CD4-positive, alpha-beta memory T cell (primary cell): ENCODE results near the gene ANXA9. TPM values are rescaled to one million over a fixed set of nuclear protein-coding genes. Genes with fewer than 3 reads are reported as not detected.
A peak's percentile ranks its signal among the peaks of the same experiment; 100 is the strongest.

ENCODE experiments used
- CTCF ChIA-PET: fragments of 350-600 bp; sonication (Branson Sonifier 250); formaldehyde crosslinking; loops from one replicate; lab custom pipeline; 2021; ENCODE audit warnings: inconsistent platforms; ENCODE audit not compliant: partially characterized antibody; lab: Charles Lee
- POLR2A ChIA-PET: fragments of 350-600 bp; sonication (Branson Sonifier 250); formaldehyde crosslinking; loops from one replicate; lab custom pipeline; 2021; ENCODE audit not compliant: partially characterized antibody; lab: Charles Lee
- DNase-seq, 5 donors: peaks; one replicate each; pipeline versions ENCODE4 v3.0.0 to v3.0.0-alpha.2; 2020 to 2022; ENCODE audit warnings: mixed read lengths in 1 of 5
- H3K27ac ChIP-seq: one replicate; pipeline ENCODE4 v1.7.0; 2013; ENCODE audit warnings: low read depth, low read length
- H3K27me3 ChIP-seq: 2 replicates; pipeline ENCODE4 v1.7.0; 2013; ENCODE audit warnings: mild to moderate bottlenecking, low read length, moderate library complexity; ENCODE audit not compliant: insufficient read depth
- H3K36me3 ChIP-seq: 2 replicates; pipeline ENCODE4 v1.7.0; 2013; ENCODE audit warnings: mild to moderate bottlenecking, low read length, moderate library complexity; ENCODE audit not compliant: insufficient read depth
- H3K4me1 ChIP-seq: 2 replicates; pipeline ENCODE4 v1.7.0; 2013; ENCODE audit warnings: mild to moderate bottlenecking, low read length, moderate library complexity; ENCODE audit not compliant: insufficient read depth
- H3K4me3 ChIP-seq, 2 donors: one replicate each; pipeline ENCODE4 v1.7.0; 2013; ENCODE audit warnings: low read length in 2 of 2, mild to moderate bottlenecking in 1 of 2
- H3K9me3 ChIP-seq, 2 donors: one replicate each; pipeline ENCODE4 v1.7.0; 2013; ENCODE audit warnings: low read length in 2 of 2, control low read depth in 1 of 2; ENCODE audit not compliant: control insufficient read depth in 1 of 2
- H3K27ac Mint-ChIP-seq, 7 donors: one replicate each; pipeline ENCODE4 v1.8.0; 2020 to 2021; ENCODE audit warnings: mixed read lengths in 7 of 7, mild to moderate bottlenecking in 6 of 7, inconsistent platforms in 3 of 7, moderate library complexity in 3 of 7
- H3K27me3 Mint-ChIP-seq, 2 donors: one replicate each; pipeline ENCODE4 v1.8.0; 2020 to 2021; ENCODE audit warnings: mixed read lengths in 2 of 2
- H3K36me3 Mint-ChIP-seq, 2 donors: one replicate each; pipeline ENCODE4 v1.8.0; 2020 to 2021; ENCODE audit warnings: mixed read lengths in 2 of 2, inconsistent platforms in 1 of 2, mild to moderate bottlenecking in 1 of 2
- H3K4me1 Mint-ChIP-seq, 4 donors: one replicate each; pipeline ENCODE4 v1.8.0; 2020 to 2021; ENCODE audit warnings: mixed read lengths in 4 of 4, mild to moderate bottlenecking in 1 of 4
- H3K4me3 Mint-ChIP-seq, 8 donors: one replicate each; pipeline ENCODE4 v1.8.0; 2020 to 2021; ENCODE audit warnings: mixed read lengths in 8 of 8, mild to moderate bottlenecking in 7 of 8, moderate library complexity in 6 of 8, inconsistent platforms in 3 of 8
- H3K9me3 Mint-ChIP-seq, 8 donors: one replicate each; pipeline ENCODE4 v1.8.0; 2020 to 2021; ENCODE audit warnings: mixed read lengths in 8 of 8, mild to moderate bottlenecking in 5 of 8, inconsistent platforms in 3 of 8, moderate library complexity in 1 of 8
- intact Hi-C: fragments of 100-400 bp; cut with micrococcal nuclease; formaldehyde crosslinking; loops from one replicate; pipeline ENCODE4 v1.15.1; 2023
- polyA plus RNA-seq, 2 donors: library from polyadenylated mRNA; unstranded; fragments of 300-500 nt; fragmentation: Illumina TruSeq; gene quantifications; one replicate each; pipeline ENCODE4 v1.2.3, GENCODE V29; 2021
- total RNA-seq, 2 experiments: library from RNA; stranded (reverse); gene quantifications; one replicate each; pipeline ENCODE4 v1.2.3, GENCODE V29; 2021

Gene ANXA9
- total and polyA plus RNA-seq, 4 experiments from 2014 or later, result 0.17 to 0.33 (median 0.23) TPM; not detected in 1

GRCh38 chr1:150963321-150964163, 18.6 kb upstream of the ANXA9 start:
- intact Hi-C loops, result no loop called here
- H3K4me3 Mint-ChIP-seq, result no peak overlapping the region
- Histone ChIP-seq H3K4me1 (no peaks in the 10 kb centered on the region), H3K4me3 (no peak overlapping the region), H3K27ac (no peak overlapping the region), H3K27me3 (no peaks in the 10 kb centered on the region), H3K36me3 (peaks cover 63% of the 10 kb centered on the region), H3K9me3 (no peaks in the 10 kb centered on the region)
- H3K36me3 Mint-ChIP-seq, result peaks cover 62 to 88% of the 10 kb centered on the region in 2 donors
- ChIA-PET CTCF (interaction anchor here (0.6 to 1.4 kb wide), 4 partner anchors 10 to 192 kb away, joined by 3 to 4 read pairs (median 3); no protein-coding TSS in a partner anchor), POLR2A (interaction anchor here (0.8 to 2.0 kb wide), 3 partner anchors 10 to 11 kb away, joined by 3 to 8 read pairs (median 5); partner anchors contain the start of gene CERS2)
- H3K27ac Mint-ChIP-seq, result peak overlapping the region; percentile 6 to 75 (median 45)
- peaks cover 0 to 13% (median 3%) of the 10 kb centered on the region in 4 donors for H3K4me1 Mint-ChIP-seq
- peaks cover 0 to 1% (median 0%) of the 10 kb centered on the region in 8 donors for H3K9me3 Mint-ChIP-seq
- DNase-seq, result no peak
- H3K27me3 Mint-ChIP-seq, result no peaks in the 10 kb centered on the region

GRCh38 chr1:150964164-150964489, 18.0 kb upstream of the ANXA9 start:
- Histone ChIP-seq H3K4me1 (no peaks in the 10 kb centered on the region), H3K9me3 (no peaks in the 10 kb centered on the region), H3K36me3 (peaks cover 61% of the 10 kb centered on the region), H3K27me3 (no peaks in the 10 kb centered on the region), H3K27ac (no peak overlapping the region), H3K4me3 (no peak overlapping the region)
- Mint-ChIP-seq H3K36me3 (peaks cover 64 to 89% of the 10 kb centered on the region in 2 donors), H3K27ac (peak overlapping the region in 2 of 7 donors; percentile 12 to 63), H3K27me3 (no peaks in the 10 kb centered on the region), H3K9me3 (peaks cover 0 to 1% (median 0%) of the 10 kb centered on the region in 8 donors), H3K4me3 (no peak overlapping the region), H3K4me1 (peaks cover 0 to 13% (median 4%) of the 10 kb centered on the region in 4 donors)
- intact Hi-C loops, result no loop called here
- CTCF ChIA-PET, result no interaction called here
- no peak for DNase-seq
- POLR2A ChIA-PET, result interaction anchor here (2.0 kb wide), 1 partner anchor 10 kb away, joined by 8 read pairs; no protein-coding TSS in a partner anchor

GRCh38 chr1:150965605-150966004, 16.5 kb upstream of the ANXA9 start:
- no peaks in the 10 kb centered on the region for H3K27me3 Mint-ChIP-seq
- no peak overlapping the region for H3K4me3 Mint-ChIP-seq
- no peak for DNase-seq
- H3K27ac ChIP-seq, result no peak overlapping the region
- no peak overlapping the region for H3K4me3 ChIP-seq
- CTCF ChIA-PET, result interaction anchor here (0.8 to 1.5 kb wide), 3 partner anchors 8 to 15 kb away, joined by 3 to 4 read pairs (median 3); partner anchors contain the start of gene CERS2
- peaks cover 6% of the 10 kb centered on the region for H3K4me1 ChIP-seq
- H3K27me3 ChIP-seq, result no peaks in the 10 kb centered on the region
- POLR2A ChIA-PET, result interaction anchor here (0.6 to 2.0 kb wide), 2 partner anchors 8 to 45 kb away, joined by 3 to 8 read pairs; no protein-coding TSS in a partner anchor
- H3K27ac Mint-ChIP-seq, result peak overlapping the region in 5 of 7 donors; percentile 8 to 59 (median 54)
- H3K9me3 ChIP-seq, result no peaks in the 10 kb centered on the region
- peaks cover 2 to 19% (median 5%) of the 10 kb centered on the region in 4 donors for H3K4me1 Mint-ChIP-seq
- intact Hi-C loops, result no loop called here
- peaks cover 55 to 80% of the 10 kb centered on the region in 2 donors for H3K36me3 Mint-ChIP-seq
- H3K9me3 Mint-ChIP-seq, result peaks cover 0 to 1% (median 0%) of the 10 kb centered on the region in 8 donors
- peaks cover 53% of the 10 kb centered on the region for H3K36me3 ChIP-seq

- Mint-ChIP-seq H3K9me3 (peaks cover 0 to 1% (median 0%) of the 10 kb centered on the region in 8 donors), H3K4me3 (no peak overlapping the region), H3K4me1 (peaks cover 6 to 24% (median 8%) of the 10 kb centered on the region in 4 donors), H3K27ac (peak overlapping the region in 2 of 7 donors; percentile 54 to 59), H3K27me3 (no peaks in the 10 kb centered on the region), H3K36me3 (peaks cover 53 to 76% of the 10 kb centered on the region in 2 donors)
- Histone ChIP-seq H3K4me1 (peaks cover 10% of the 10 kb centered on the region), H3K9me3 (no peaks in the 10 kb centered on the region), H3K27me3 (no peaks in the 10 kb centered on the region), H3K27ac (no peak overlapping the region), H3K4me3 (no peak overlapping the region), H3K36me3 (peaks cover 49% of the 10 kb centered on the region)
- ChIA-PET POLR2A (no interaction called here), CTCF (interaction anchor here (0.8 to 1.5 kb wide), 3 partner anchors 8 to 14 kb away, joined by 3 to 4 read pairs (median 3); partner anchors contain the start of gene CERS2)
- no peak for DNase-seq
- intact Hi-C loops, result no loop called here
These were observed 16.1 kb upstream of the ANXA9 start for GRCh38 chr1:150966011-150966410.

- Mint-ChIP-seq H3K36me3 (peaks cover 41 to 62% of the 10 kb centered on the region in 2 donors), H3K27me3 (no peaks in the 10 kb centered on the region), H3K4me3 (peak overlapping the region in 1 of 8 donors; percentile 30), H3K9me3 (peaks cover 0 to 1% (median 0%) of the 10 kb centered on the region in 8 donors), H3K4me1 (peaks cover 23 to 33% (median 26%) of the 10 kb centered on the region in 4 donors), H3K27ac (peak overlapping the region in 4 of 7 donors; percentile 21 to 73 (median 42))
- H3K9me3 ChIP-seq, result no peaks in the 10 kb centered on the region
- DNase-seq, result no peak
- no peaks in the 10 kb centered on the region for H3K27me3 ChIP-seq
- peaks cover 43% of the 10 kb centered on the region for H3K36me3 ChIP-seq
- intact Hi-C loops, result no loop called here
- ChIA-PET CTCF (interaction anchor here (1.0 kb wide), 1 partner anchor 39 kb away, joined by 3 read pairs; the partner anchor contains the start of gene MINDY1), POLR2A (interaction anchor here (0.9 kb wide), 1 partner anchor 11 kb away, joined by 4 read pairs; no protein-coding TSS in a partner anchor)
- no peak overlapping the region for H3K27ac ChIP-seq
- H3K4me1 ChIP-seq, result peaks cover 29% of the 10 kb centered on the region
- no peak overlapping the region for H3K4me3 ChIP-seq
These were observed 14.2 kb upstream of the ANXA9 start for GRCh38 chr1:150967936-150968335.

GRCh38 chr1:150968491-150968890, 13.6 kb upstream of the ANXA9 start:
- peaks cover 42% of the 10 kb centered on the region for H3K36me3 ChIP-seq
- Mint-ChIP-seq H3K36me3 (peaks cover 36 to 60% of the 10 kb centered on the region in 2 donors), H3K27ac (peak overlapping the region in 2 of 7 donors; percentile 22 to 34)

More at GRCh38 chr1:150968491-150968890, 13.6 kb upstream of the ANXA9 start:
- Histone ChIP-seq H3K27me3 (no peaks in the 10 kb centered on the region), H3K4me3 (no peak overlapping the region), H3K4me1 (peaks cover 35% of the 10 kb centered on the region), H3K27ac (no peak overlapping the region), H3K9me3 (no peaks in the 10 kb centered on the region)
- no peaks in the 10 kb centered on the region for H3K27me3 Mint-ChIP-seq
- intact Hi-C loops, result no loop called here
- H3K4me1 Mint-ChIP-seq, result peaks cover 28 to 38% (median 31%) of the 10 kb centered on the region in 4 donors
- CTCF ChIA-PET, result interaction anchor here (1.0 to 2.9 kb wide), 2 partner anchors 38 to 47 kb away, joined by 3 to 6 read pairs; partner anchors contain the start of gene MINDY1
- POLR2A ChIA-PET, result interaction anchor here (0.9 to 1.0 kb wide), 2 partner anchors 9 to 11 kb away, joined by 3 to 4 read pairs; no protein-coding TSS in a partner anchor
- H3K9me3 Mint-ChIP-seq, result peaks cover 0 to 1% (median 0%) of the 10 kb centered on the region in 8 donors
- H3K4me3 Mint-ChIP-seq, result no peak overlapping the region
- no peak for DNase-seq
